Chondrocyte (in vitro differentiated cells): ENCODE data around the gene GPR37. TPM values are rescaled to one million over a fixed set of nuclear protein-coding genes. Genes with fewer than 3 reads are reported as not detected.

Experiments
- DNase-seq: peaks from one replicate; pipeline ENCODE4 v3.0.0; 2021; ENCODE audit warnings: mixed read lengths, low spot score
- H3K27ac Mint-ChIP-seq: one replicate; pipeline ENCODE4 v1.8.0; 2021; ENCODE audit warnings: mild to moderate bottlenecking, moderate library complexity, mixed read lengths; ENCODE audit not compliant: unreplicated experiment
- H3K27me3 Mint-ChIP-seq: 2 replicates; pipeline ENCODE4 v1.8.0; 2021; ENCODE audit warnings: low read depth, mixed read lengths
- H3K36me3 Mint-ChIP-seq: 2 replicates; pipeline ENCODE4 v1.8.0; 2021; ENCODE audit warnings: low read depth, mixed read lengths
- H3K4me1 Mint-ChIP-seq: 2 replicates; pipeline ENCODE4 v1.8.0; 2021; ENCODE audit warnings: low read depth, mild to moderate bottlenecking, mixed read lengths
- H3K4me3 Mint-ChIP-seq: one replicate; pipeline ENCODE4 v1.8.0; 2021; ENCODE audit warnings: mild to moderate bottlenecking, moderate library complexity, mixed read lengths; ENCODE audit not compliant: unreplicated experiment
- H3K9me3 Mint-ChIP-seq: 2 replicates; pipeline ENCODE4 v1.8.0; 2021; ENCODE audit warnings: low read depth, mixed read lengths
- CTCF ChIP-seq: fragments of 200-600 bp; sonication (generic); IDR thresholded peaks from 2 replicates; pipeline ENCODE4 v1.5.0; 2021; ENCODE audit warnings: antibody characterized with exemption, mild to moderate bottlenecking, moderate library complexity
- total RNA-seq: library from RNA; stranded (reverse); gene quantifications from 3 replicates; pipeline ENCODE4 v1.2.1, GENCODE V29; 2021

GPR37 gene
- total RNA-seq, 1 donor from 2014 or later: 1.6 TPM

GRCh38 chr7:124698964-124699363 lies 66.6 kb downstream of the GPR37 start:
- H3K4me1 Mint-ChIP-seq: peaks cover 15% of the 10 kb centered on the region
- H3K27me3 Mint-ChIP-seq: no peaks in the 10 kb centered on the region
- no peaks in the 10 kb centered on the region for H3K36me3 Mint-ChIP-seq
- H3K4me3 Mint-ChIP-seq: no peak overlapping the region
- peaks cover 7% of the 10 kb centered on the region for H3K9me3 Mint-ChIP-seq
- TF ChIP-seq CTCF: no peak
- no peak overlapping the region for H3K27ac Mint-ChIP-seq
- no peak for DNase-seq

DNA sequence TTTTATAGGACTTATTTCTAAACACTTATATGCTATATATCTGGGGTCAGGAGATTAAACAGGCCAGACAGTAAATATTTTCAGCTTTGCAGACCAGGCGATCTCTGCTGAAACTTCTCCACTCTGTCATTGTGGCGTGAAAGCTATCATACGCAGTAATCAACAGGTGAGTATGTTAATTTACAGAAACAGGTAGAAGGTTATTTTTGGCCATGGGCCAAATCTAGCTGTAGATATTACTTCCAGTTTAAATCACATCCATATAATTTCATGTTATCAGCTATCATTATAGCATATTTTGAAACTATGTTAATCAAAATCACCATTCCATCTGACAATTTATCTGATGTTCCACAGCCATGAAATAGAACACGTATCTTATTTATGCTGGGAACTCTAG lies 67.8 kb downstream of the GPR37 start:
- Mint-ChIP-seq H3K27ac (no peak overlapping the region), H3K36me3 (no peaks in the 10 kb centered on the region), H3K9me3 (peaks cover 7% of the 10 kb centered on the region), H3K4me3 (no peak overlapping the region), H3K27me3 (no peaks in the 10 kb centered on the region), H3K4me1 (peaks cover 12% of the 10 kb centered on the region)
- TF ChIP-seq CTCF: no peak
- no peak for DNase-seq

Other genes with a start within 250 kb of the GPR37 start
- gene POT1, start 164.0 kb upstream of the GPR37 start, total RNA-seq: 12.9 to 26.0 TPM (median 14.2 TPM) in 3 replicates